Testis (tissue), 3 donors: Measurements from ENCODE around the gene EPO. TPM values are rescaled to one million over a fixed set of nuclear protein-coding genes. Genes with fewer than 3 reads are reported as not detected.

Experiments used
- DNase-seq: peaks from one replicate; pipeline ENCODE4 v3.0.0-alpha.2; 2019
- H3K27ac ChIP-seq, 2 donors: fragments of 200-600 bp; sonication (generic); one replicate each; pipeline ENCODE4 v1.5.1; 2019
- H3K27me3 ChIP-seq: fragments of 200-600 bp; sonication (generic); one replicate; pipeline ENCODE4 v1.5.1; 2019
- H3K36me3 ChIP-seq: fragments of 200-600 bp; sonication (generic); one replicate; pipeline ENCODE4 v1.5.1; 2017; ENCODE audit warnings: low read depth; ENCODE audit errors: missing control alignments
- H3K4me1 ChIP-seq: fragments of 200-600 bp; sonication (generic); one replicate; pipeline ENCODE4 v1.5.1; 2019
- H3K4me3 ChIP-seq, 2 donors: fragments of 200-600 bp; sonication (generic); one replicate each; pipeline ENCODE4 v1.5.1; 2017 to 2019
- H3K9me3 ChIP-seq: fragments of 200-600 bp; sonication (generic); one replicate; pipeline ENCODE4 v1.5.1; 2017
- CTCF ChIP-seq, 3 experiments: fragments of 450-650 bp in 2 of 3; fragments of 200-600 bp in 1 of 3; sonication (generic) in 1 of 3; IDR thresholded peaks; one replicate each; pipeline ENCODE4 v1.5.1; 2016 to 2019; ENCODE audit warnings: antibody characterized with exemption in 3 of 3, mild to moderate bottlenecking in 2 of 3, moderate library complexity in 1 of 3
- POLR2A ChIP-seq: fragments of 450-650 bp; IDR thresholded peaks from one replicate; pipeline ENCODE4 v1.6.1; 2017; ENCODE audit warnings: antibody characterized with exemption, mild to moderate bottlenecking, moderate library complexity
- WGBS, 2 donors: methylation state at CpG; one replicate each; pipeline ENCODE4 v1.1.5; 2018; 5-methylcytosine and 5-hydroxymethylcytosine counted together
- intact Hi-C: fragments of 100-400 bp; cut with DNase I; formaldehyde crosslinking; loops from one replicate; pipeline ENCODE4 v1.15.1; 2023; ENCODE audit warnings: low total_unique reads
- polyA plus RNA-seq: library from polyadenylated mRNA; stranded (reverse); fragments of 350-450 nt; fragmentation: Illumina TruSeq; extraction: RNeasy Lipid Tissue Mini Kit (QIAGEN cat#74804); gene quantifications from one replicate; pipeline ENCODE4 v1.2.3, GENCODE V29; 2014; ENCODE audit warnings: low read depth, low replicate concordance; ENCODE audit not compliant: insufficient read depth
- total RNA-seq, 2 donors: library from RNA; depleted of rRNA; stranded (reverse); fragments of >200 nt; gene quantifications; one replicate each; pipeline ENCODE4 v1.2.3, GENCODE V29; 2016

EPO gene
- total and polyA plus RNA-seq, 3 donors from 2014 or later: 0.63 to 0.93 (median 0.65) TPM

GRCh38 chr7:100677308-100678267 is 42.7 kb upstream of the EPO start:
- H3K27me3 ChIP-seq: no peaks in the 10 kb centered on the region
- DNase-seq: no peak
- intact Hi-C loops: no loop called here
- 86 to 88% methylated on average over 13 to 36 of the region's 36 CpGs for WGBS, 2 donors
- no peak for TF ChIP-seq POLR2A
- no peak for TF ChIP-seq CTCF (IDR thresholded peaks at IDR 0.05)
- no peaks in the 10 kb centered on the region for H3K9me3 ChIP-seq
- H3K27ac ChIP-seq: no peak overlapping the region
- H3K4me3 ChIP-seq: no peak overlapping the region
- peaks cover 26% of the 10 kb centered on the region for H3K4me1 ChIP-seq
- H3K36me3 ChIP-seq: no peaks in the 10 kb centered on the region

- intact Hi-C loops: no loop called here
- peaks cover 26% of the 10 kb centered on the region for H3K4me1 ChIP-seq
- no peaks in the 10 kb centered on the region for H3K9me3 ChIP-seq
- TF ChIP-seq POLR2A (no peak), CTCF (IDR thresholded peaks at IDR 0.05) (no peak)
- H3K27ac ChIP-seq: peak overlapping the region in 1 of 2 donors; percentile 23
- H3K27me3 ChIP-seq: no peaks in the 10 kb centered on the region
- 72 to 89% methylated on average over 31 to 35 of the region's 35 CpGs for WGBS, 2 donors
- DNase-seq: no peak
- no peaks in the 10 kb centered on the region for H3K36me3 ChIP-seq
- no peak overlapping the region for H3K4me3 ChIP-seq
Observed at GRCh38 chr7:100678291-100678984, 41.8 kb upstream of the EPO start.

GRCh38 chr7:100679129-100679926 is 40.9 kb upstream of the EPO start:
- intact Hi-C loops: no loop called here
- no peaks in the 10 kb centered on the region for H3K9me3 ChIP-seq
- no peak for TF ChIP-seq CTCF (IDR thresholded peaks at IDR 0.05)
- TF ChIP-seq POLR2A: no peak
- peak overlapping the region in 1 of 2 donors; percentile 23 for H3K27ac ChIP-seq
- H3K36me3 ChIP-seq: no peaks in the 10 kb centered on the region
- H3K4me3 ChIP-seq: no peak overlapping the region
- 48 to 51% methylated on average over 10 to 13 of the region's 13 CpGs for WGBS, 2 donors
- peaks cover 26% of the 10 kb centered on the region for H3K4me1 ChIP-seq
- DNase-seq: peak; percentile 39
- H3K27me3 ChIP-seq: no peaks in the 10 kb centered on the region

GRCh38 chr7:100679927-100680575 is 40.2 kb upstream of the EPO start:
- no peaks in the 10 kb centered on the region for H3K27me3 ChIP-seq
- peaks cover 26% of the 10 kb centered on the region for H3K4me1 ChIP-seq
- no peaks in the 10 kb centered on the region for H3K36me3 ChIP-seq
- H3K9me3 ChIP-seq: no peaks in the 10 kb centered on the region
- intact Hi-C loops: no loop called here
- TF ChIP-seq POLR2A: no peak
- TF ChIP-seq CTCF (IDR thresholded peaks at IDR 0.05): no peak
- no peak overlapping the region for H3K4me3 ChIP-seq
- H3K27ac ChIP-seq: peak overlapping the region; percentile 25 to 50
- peak; percentile 61 for DNase-seq
- WGBS, 2 donors: 56 to 67% methylated on average over 12 to 13 of the region's 13 CpGs
